GM12878 (cell line): ENCODE results near the gene TAF7L. TPM values are rescaled to one million over a fixed set of nuclear protein-coding genes. Genes with fewer than 3 reads are reported as not detected.
A peak's percentile ranks its signal among the peaks of the same experiment; 100 is the strongest.

Source experiments
- ATAC-seq: fragments of 200-7000 bp; cut with Tn5 transposase; 3 replicates; pipeline ENCODE4 v1.9.1; 2020; ENCODE audit warnings: mild to moderate bottlenecking, moderate library complexity
- BruUV-seq: library from RNA; stranded (reverse); fragments of 400-500 nt; replicated peaks from 2 replicates; lab custom pipeline; 2021; lab: Mats Ljungman, UMichigan
- CTCF ChIA-PET: fragments of 300-600 bp; sonication (Branson Sonifier 250); formaldehyde crosslinking; extraction: SDS; loops from one replicate; lab custom pipeline; 2021; ENCODE audit warnings: inconsistent platforms; lab: Yijun Ruan, JAX
- POLR2A ChIA-PET: fragments of 350-600 bp; formaldehyde crosslinking; extraction: SDS; loops from one replicate; lab custom pipeline; 2021; ENCODE audit warnings: inconsistent platforms; lab: Charles Lee
- RAD21 ChIA-PET: fragments of 300-600 bp; sonication (Branson Sonifier 250); formaldehyde crosslinking; loops from one replicate; lab custom pipeline; 2023; ENCODE audit warnings: antibody characterized with exemption; ENCODE audit not compliant: unreplicated experiment; lab: Charles Lee
- SMC1A ChIA-PET: fragments of 300-600 bp; sonication (Branson Sonifier 250); formaldehyde crosslinking; loops from one replicate; lab custom pipeline; 2023; ENCODE audit not compliant: unreplicated experiment, uncharacterized antibody; lab: Charles Lee
- DNase-seq: peaks from one replicate; pipeline ENCODE4 v3.0.0-alpha.2; 2011; ENCODE audit warnings: low read depth, low spot score
- FAIRE-seq: peaks from 3 replicates; lab custom pipeline; 2011; peaks lifted over from hg19 to GRCh38; lab: Jason Lieb, UNC
- H2AFZ ChIP-seq: 2 replicates; pipeline ENCODE4 v1.6.0; 2011; ENCODE audit warnings: low read depth, low read length, control low read depth; ENCODE audit not compliant: control insufficient read depth
- H3K27ac ChIP-seq: 2 replicates; pipeline ENCODE4 v1.5.1; 2011; ENCODE audit warnings: control low read depth; ENCODE audit not compliant: control insufficient read depth, insufficient read depth
- H3K27me3 ChIP-seq, 2 experiments: replicated peaks in 1 of 2; 2 replicates each; pipeline versions ENCODE4 v1.6.0 to v1.6.1; 2011; ENCODE audit warnings: low read length in 1 of 2; ENCODE audit not compliant: control insufficient read depth in 2 of 2, insufficient read depth in 2 of 2
- H3K36me3 ChIP-seq, 2 experiments: 2 replicates each; pipeline ENCODE4 v1.5.1; 2011; ENCODE audit warnings: low read length in 1 of 2; ENCODE audit not compliant: control insufficient read depth in 2 of 2, insufficient read depth in 2 of 2
- H3K4me1 ChIP-seq: 2 replicates; pipeline ENCODE4 v1.6.1; 2011; ENCODE audit warnings: mild to moderate bottlenecking, low read length, moderate library complexity, mixed read lengths; ENCODE audit not compliant: control insufficient read depth, insufficient read depth
- H3K4me2 ChIP-seq: 2 replicates; pipeline ENCODE4 v1.6.0; 2011; ENCODE audit warnings: control low read depth; ENCODE audit not compliant: control insufficient read depth, insufficient read depth
- H3K4me3 ChIP-seq: fragments of 200-600 bp; sonication (generic); 2 replicates; pipeline ENCODE4 v1.5.1; 2016
- H3K79me2 ChIP-seq: 2 replicates; pipeline ENCODE4 v1.6.0; 2011; ENCODE audit warnings: low read length; ENCODE audit not compliant: control insufficient read depth, insufficient read depth
- H3K9ac ChIP-seq: 2 replicates; pipeline ENCODE4 v1.8.0; 2011; ENCODE audit warnings: low read length, control low read depth, mixed read lengths; ENCODE audit not compliant: control insufficient read depth, insufficient read depth
- H3K9me3 ChIP-seq: replicated peaks from 3 replicates; pipeline ENCODE4 v1.5.1; 2011; ENCODE audit warnings: mild to moderate bottlenecking, low read length; ENCODE audit not compliant: control insufficient read depth, insufficient read depth
- H4K20me1 ChIP-seq: 2 replicates; pipeline ENCODE4 v1.6.0; 2011; ENCODE audit not compliant: control insufficient read depth, insufficient read depth
- ATF3 ChIP-seq: IDR thresholded peaks from 2 replicates; pipeline ENCODE4 v1.6.1; 2011; ENCODE audit warnings: low read depth, mild to moderate bottlenecking, low read length, moderate library complexity, borderline replicate concordance; ENCODE audit errors: extremely low read depth
- BHLHE40 ChIP-seq, 2 experiments: fragments of 450-650 bp in 1 of 2; IDR thresholded peaks; 2 replicates each; pipeline ENCODE4 v1.6.1; 2011 to 2017; ENCODE audit warnings: low read depth in 2 of 2, borderline replicate concordance in 1 of 2, improper control_type of control experiment in 1 of 2, low read length in 1 of 2, mild to moderate bottlenecking in 1 of 2
- IKZF2 ChIP-seq, 2 experiments: fragments of 450-650 bp; IDR thresholded peaks; 2 replicates each; pipeline ENCODE4 v1.6.1; 2017; ENCODE audit warnings: mild to moderate bottlenecking in 2 of 2, moderate library complexity in 2 of 2
- JUNB ChIP-seq: IDR thresholded peaks from 2 replicates; pipeline ENCODE4 v1.6.1; 2016; ENCODE audit warnings: antibody characterized with exemption, mild to moderate bottlenecking
- MAX ChIP-seq: IDR thresholded peaks from 2 replicates; pipeline ENCODE4 v1.6.1; 2012; ENCODE audit warnings: low read depth, low read length, improper control_type of control experiment
- MEF2A ChIP-seq: IDR thresholded peaks from 2 replicates; pipeline ENCODE4 v1.6.1; 2011; ENCODE audit warnings: low read depth, mild to moderate bottlenecking, low read length, moderate library complexity; ENCODE audit not compliant: insufficient read depth
- PAX5 ChIP-seq: IDR thresholded peaks from 2 replicates; pipeline ENCODE4 v1.6.1; 2011; ENCODE audit warnings: low read depth, low read length, borderline replicate concordance
- RAD51 ChIP-seq: fragments of 450-650 bp; IDR thresholded peaks from 2 replicates; pipeline ENCODE4 v1.6.1; 2016; ENCODE audit warnings: moderate library complexity, mild to moderate bottlenecking, inconsistent platforms
- RELA ChIP-seq: fragments of 450-650 bp; IDR thresholded peaks from 2 replicates; pipeline ENCODE4 v1.8.0; 2014; ENCODE audit warnings: borderline replicate concordance; ENCODE audit not compliant: partially characterized antibody
- REST ChIP-seq: IDR thresholded peaks from 2 replicates; pipeline ENCODE4 v1.6.1; 2012; ENCODE audit warnings: mild to moderate bottlenecking, low read depth, low read length
- RFX5 ChIP-seq: IDR thresholded peaks from 2 replicates; pipeline ENCODE4 v1.6.1; 2011; ENCODE audit warnings: low read depth, low read length, improper control_type of control experiment
- SMC3 ChIP-seq: IDR thresholded peaks from 2 replicates; pipeline ENCODE4 v1.6.1; 2011; ENCODE audit warnings: low read length, improper control_type of control experiment, borderline replicate concordance
- SREBF2 ChIP-seq: IDR thresholded peaks from 2 replicates; pipeline ENCODE4 v1.6.1; 2012; ENCODE audit warnings: mild to moderate bottlenecking, low read length
- TCF12 ChIP-seq: IDR thresholded peaks from 2 replicates; pipeline ENCODE4 v1.6.1; 2011; ENCODE audit warnings: low read depth, mild to moderate bottlenecking, low read length
- WGBS: methylation state at CpG from one replicate; pipeline ENCODE4 v1.1.6; 2016; ENCODE audit warnings: low lambda C conversion rate; ENCODE audit not compliant: insufficient replicate concordance, insufficient coverage; ENCODE audit errors: missing lambda C conversion rate; 5-methylcytosine and 5-hydroxymethylcytosine counted together
- in situ Hi-C: fragments of 300-500 bp; cut with MboI; formaldehyde crosslinking; loops from 9 replicates; pipeline ENCODE4 v1.14.3; 2018; ENCODE audit warnings: mixed read lengths
- intact Hi-C: fragments of 100-400 bp; cut with micrococcal nuclease; formaldehyde crosslinking; loops from one replicate; pipeline ENCODE4 v1.14.2; 2022; ENCODE audit not compliant: unreplicated experiment
- polyA plus RNA-seq, 11 experiments: library from polyadenylated mRNA; depleted of rRNA in 4 of 11; unstranded in 6 of 11; stranded (reverse) in 5 of 11; fragments of >200 nt; fragmentation: Nextera tagmentation in 4 of 11; fragmentation: Illumina TruSeq in 1 of 11; extraction: Ambion mirVana in 4 of 11; extraction: Trizol in 1 of 11; gene quantifications; 1 replicate in 1 of 11; 2 replicates in 10 of 11; pipeline versions ENCODE4 v1.2.1 to v1.2.3, GENCODE V29; 2011 to 2016; ENCODE audit warnings: inconsistent platforms in 2 of 11, missing spikeins in 2 of 11, low read depth in 1 of 11
- total RNA-seq, 4 experiments: library from RNA; depleted of rRNA in 3 of 4; stranded (reverse); fragments of >200 nt in 3 of 4; fragmentation: Illumina TruSeq in 1 of 4; extraction: Trizol in 1 of 4; gene quantifications; 2 replicates each; pipeline versions ENCODE4 v1.2.1 to v1.2.3, GENCODE V29; 2013 to 2021

Gene TAF7L
- total and polyA plus RNA-seq, 10 of the 15 experiments (the other 5 are each of a cell fraction or from before 2014, with no cell fraction given), result 0.05 to 0.11 (median 0.08) TPM; not detected in 6

GRCh38 chrX:101223226-101223625 lies 67.9 kb downstream of the TAF7L start:
- H3K27me3 ChIP-seq, result no peaks in the 10 kb centered on the region
- H2AFZ ChIP-seq, result no peak overlapping the region
- ChIA-PET CTCF (no interaction called here), POLR2A (no interaction called here), RAD21 (no interaction called here), SMC1A (no interaction called here)
- TF ChIP-seq JUNB, result peak; percentile 65
- TF ChIP-seq IKZF2 (IDR thresholded peaks at IDR 0.05), result no peak
- TF ChIP-seq PAX5, result no peak
- no peak for TF ChIP-seq SREBF2
- TF ChIP-seq RELA, result no peak
- TF ChIP-seq TCF12, result no peak
- no peak for TF ChIP-seq REST
- no peak for TF ChIP-seq SMC3
- TF ChIP-seq RFX5, result no peak
- TF ChIP-seq BHLHE40 (IDR thresholded peaks at IDR 0.05; ENCODE audit: borderline replicate concordance in 1 of 2, low read depth in 2 of 2, low read length in 1 of 2), result no peak
- no peak for TF ChIP-seq RAD51
- no peak for TF ChIP-seq MAX
- TF ChIP-seq MEF2A, result 0 out of 2 replicates have a peak, but pooled peaks have one; percentile 22
- no peak for TF ChIP-seq ATF3
- no peak overlapping the region for H3K9ac ChIP-seq
- no peaks in the 10 kb centered on the region for H3K4me1 ChIP-seq
- no peaks in the 10 kb centered on the region for H3K79me2 ChIP-seq
- H3K4me2 ChIP-seq, result no peak overlapping the region
- intact Hi-C loops, result no loop called here
- in situ Hi-C loops, result no loop called here
- no peaks in the 10 kb centered on the region for H3K9me3 ChIP-seq
- H4K20me1 ChIP-seq, result no peaks in the 10 kb centered on the region
- H3K36me3 ChIP-seq, result no peaks in the 10 kb centered on the region
- H3K4me3 ChIP-seq, result no peak overlapping the region
- no peak for FAIRE-seq
- no TSS peak for BruUV-seq
- no peak for DNase-seq
- WGBS, result 6% methylated on average over 1 of the region's 1 CpG
- ATAC-seq, result peak; percentile 52
- no peak overlapping the region for H3K27ac ChIP-seq
